B cell (primary cell): ENCODE measurements around the gene ZNF735.

Source experiments
- EZH2 ChIP-seq: IDR thresholded peaks from 2 replicates; pipeline ENCODE4 v1.6.1; 2012; ENCODE audit warnings: borderline replicate concordance, low read depth, mild to moderate bottlenecking, moderate library complexity, low read length; ENCODE audit not compliant: insufficient read depth, poor library complexity, severe bottlenecking
- TF ChIP-seq, protein P1 (sequence below): fragments of 200-600 bp; IDR thresholded peaks from one replicate; pipeline ENCODE4 v1.8.0; 2022; ENCODE audit warnings: antibody characterized with exemption, mild to moderate bottlenecking

- TF ChIP-seq EZH2 = no peak
- TF ChIP-seq, protein P1, sequence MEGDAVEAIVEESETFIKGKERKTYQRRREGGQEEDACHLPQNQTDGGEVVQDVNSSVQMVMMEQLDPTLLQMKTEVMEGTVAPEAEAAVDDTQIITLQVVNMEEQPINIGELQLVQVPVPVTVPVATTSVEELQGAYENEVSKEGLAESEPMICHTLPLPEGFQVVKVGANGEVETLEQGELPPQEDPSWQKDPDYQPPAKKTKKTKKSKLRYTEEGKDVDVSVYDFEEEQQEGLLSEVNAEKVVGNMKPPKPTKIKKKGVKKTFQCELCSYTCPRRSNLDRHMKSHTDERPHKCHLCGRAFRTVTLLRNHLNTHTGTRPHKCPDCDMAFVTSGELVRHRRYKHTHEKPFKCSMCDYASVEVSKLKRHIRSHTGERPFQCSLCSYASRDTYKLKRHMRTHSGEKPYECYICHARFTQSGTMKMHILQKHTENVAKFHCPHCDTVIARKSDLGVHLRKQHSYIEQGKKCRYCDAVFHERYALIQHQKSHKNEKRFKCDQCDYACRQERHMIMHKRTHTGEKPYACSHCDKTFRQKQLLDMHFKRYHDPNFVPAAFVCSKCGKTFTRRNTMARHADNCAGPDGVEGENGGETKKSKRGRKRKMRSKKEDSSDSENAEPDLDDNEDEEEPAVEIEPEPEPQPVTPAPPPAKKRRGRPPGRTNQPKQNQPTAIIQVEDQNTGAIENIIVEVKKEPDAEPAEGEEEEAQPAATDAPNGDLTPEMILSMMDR = peak; percentile 36
Measured at GRCh38 chr7:64180989-64181388, 26.0 kb upstream of the ZNF735 start.
